ENCODE results near the gene FOSL1.

The FOSL1 gene

GRCh38 chr11:65900125-65900898 lies at the start of gene FOSL1:
Gene FOSL1 (minus strand): TSS chr11:65900388. CDS start chr11:65900339, 49 bp downstream.
- DNase-seq (ENCODE audit: low read depth), result peak; percentile 84

GRCh38 chr11:65947603-65948125 lies 47.5 kb upstream of the FOSL1 start:
- DNase-seq (ENCODE audit: low read depth), result no peak

GRCh38 chr11:65947133-65947532 lies 46.9 kb upstream of the FOSL1 start:
- DNase-seq (ENCODE audit: low read depth), result no peak

- no peak for DNase-seq (ENCODE audit: low read depth)
These were observed 46.5 kb upstream of the FOSL1 start for GRCh38 chr11:65946655-65947054.

- no peak for DNase-seq (ENCODE audit: low read depth)
These were observed 45.9 kb upstream of the FOSL1 start for GRCh38 chr11:65945941-65946558.

- DNase-seq (ENCODE audit: low read depth), result no peak
These were observed 45.3 kb upstream of the FOSL1 start, which contains the start of gene TSGA10IP for GRCh38 chr11:65945430-65945911. Gene TSGA10IP (plus strand): TSS chr11:65945480. CDS start chr11:65945676, 196 bp downstream.

- DNase-seq (ENCODE audit: low read depth), result no peak
These were observed 44.6 kb upstream of the FOSL1 start for GRCh38 chr11:65944767-65945166.

GRCh38 chr11:65944191-65944590 lies 44.0 kb upstream of the FOSL1 start:
- no peak for DNase-seq (ENCODE audit: low read depth)

- no peak for DNase-seq (ENCODE audit: low read depth)
These were observed 42.3 kb upstream of the FOSL1 start for GRCh38 chr11:65942531-65942930.

GRCh38 chr11:65941720-65942310 lies 41.6 kb upstream of the FOSL1 start:
- DNase-seq (ENCODE audit: low read depth), result no peak

GRCh38 chr11:65937766-65938165 lies 37.6 kb upstream of the FOSL1 start:
- DNase-seq (ENCODE audit: low read depth), result no peak

- no peak for DNase-seq (ENCODE audit: low read depth)
These were observed 33.8 kb upstream of the FOSL1 start for GRCh38 chr11:65934014-65934413.

- no peak for DNase-seq (ENCODE audit: low read depth)
These were observed 32.4 kb upstream of the FOSL1 start for GRCh38 chr11:65932558-65932919.

GRCh38 chr11:65931773-65932557 lies 31.8 kb upstream of the FOSL1 start:
- no peak for DNase-seq (ENCODE audit: low read depth)

- DNase-seq (ENCODE audit: low read depth), result no peak
These were observed 28.5 kb upstream of the FOSL1 start for GRCh38 chr11:65928667-65929066.

- DNase-seq (ENCODE audit: low read depth), result peak; percentile 59
These were observed 27.8 kb upstream of the FOSL1 start for GRCh38 chr11:65927904-65928397.

- DNase-seq (ENCODE audit: low read depth), result no peak
These were observed 25.2 kb upstream of the FOSL1 start for GRCh38 chr11:65925397-65925796.

GRCh38 chr11:65922565-65922964 lies 22.4 kb upstream of the FOSL1 start:
- DNase-seq (ENCODE audit: low read depth), result no peak

- no peak for DNase-seq (ENCODE audit: low read depth)
These were observed 21.7 kb upstream of the FOSL1 start for GRCh38 chr11:65921876-65922275.

GRCh38 chr11:65921033-65921555 lies 20.9 kb upstream of the FOSL1 start:
- DNase-seq (ENCODE audit: low read depth), result no peak

- no peak for DNase-seq (ENCODE audit: low read depth)
These were observed 20.2 kb upstream of the FOSL1 start for GRCh38 chr11:65920372-65920802.
